Measurements from ENCODE around the gene ZNF846. TPM values are rescaled to one million over a fixed set of nuclear protein-coding genes. Genes with fewer than 3 reads are reported as not detected.

The ZNF846 gene
- total RNA-seq, 2 donors from 2014 or later: 44.0 to 54.6 TPM

- no peak overlapping the region for H3K27ac ChIP-seq
- H3K4me3 ChIP-seq: no peak overlapping the region
- no peaks in the 10 kb centered on the region for H3K27me3 ChIP-seq (replicated peaks; ENCODE audit: insufficient read depth)
- no peak for TF ChIP-seq CTCF (IDR thresholded peaks at IDR 0.05)
- DNase-seq (ENCODE audit: low spot score) (no peak), ATAC-seq (ENCODE audit: insufficient number of reproducible peaks, low FRiP score, low read depth) (no peak)
- H3K4me1 ChIP-seq (ENCODE audit: control insufficient read depth in 1 of 2, low read depth in 2 of 2): no peaks in the 10 kb centered on the region
- peaks cover 28% of the 10 kb centered on the region for H3K36me3 ChIP-seq
- H3K9me3 ChIP-seq: no peaks in the 10 kb centered on the region
Measured at GRCh38 chr19:9806803-9807202, 38.3 kb upstream of the ZNF846 start.

GRCh38 chr19:9801976-9802375, 33.4 kb upstream of the ZNF846 start:
- no peaks in the 10 kb centered on the region for H3K9me3 ChIP-seq
- no peak overlapping the region for H3K27ac ChIP-seq
- ATAC-seq (ENCODE audit: insufficient number of reproducible peaks, low FRiP score, low read depth) (no peak), DNase-seq (ENCODE audit: low spot score) (no peak)
- H3K4me1 ChIP-seq (ENCODE audit: control insufficient read depth in 1 of 2, low read depth in 2 of 2): no peaks in the 10 kb centered on the region
- H3K27me3 ChIP-seq (replicated peaks; ENCODE audit: insufficient read depth): no peaks in the 10 kb centered on the region
- no peaks in the 10 kb centered on the region for H3K36me3 ChIP-seq
- TF ChIP-seq CTCF (IDR thresholded peaks at IDR 0.05): no peak
- H3K4me3 ChIP-seq: no peak overlapping the region

- no peak for TF ChIP-seq CTCF (IDR thresholded peaks at IDR 0.05)
- no peak overlapping the region for H3K27ac ChIP-seq
- no peak overlapping the region for H3K4me3 ChIP-seq
- no peaks in the 10 kb centered on the region for H3K9me3 ChIP-seq
- H3K36me3 ChIP-seq: no peaks in the 10 kb centered on the region
- DNase-seq (ENCODE audit: low spot score) (no peak), ATAC-seq (ENCODE audit: insufficient number of reproducible peaks, low FRiP score, low read depth) (no peak)
- no peaks in the 10 kb centered on the region for H3K4me1 ChIP-seq (ENCODE audit: control insufficient read depth in 1 of 2, low read depth in 2 of 2)
- no peaks in the 10 kb centered on the region for H3K27me3 ChIP-seq (replicated peaks; ENCODE audit: insufficient read depth)
Measured at GRCh38 chr19:9799162-9799561, 30.6 kb upstream of the ZNF846 start.

GRCh38 chr19:9797871-9798270, 29.3 kb upstream of the ZNF846 start:
- DNase-seq (ENCODE audit: low spot score): no peak
- Histone ChIP-seq H3K27ac (no peak overlapping the region), H3K27me3 (replicated peaks; ENCODE audit: insufficient read depth) (no peaks in the 10 kb centered on the region), H3K9me3 (no peaks in the 10 kb centered on the region), H3K36me3 (no peaks in the 10 kb centered on the region), H3K4me3 (no peak overlapping the region), H3K4me1 (ENCODE audit: control insufficient read depth in 1 of 2, low read depth in 2 of 2) (peaks cover 0 to 6% of the 10 kb centered on the region in 2 donors)
- TF ChIP-seq CTCF (IDR thresholded peaks at IDR 0.05): no peak
- no peak for ATAC-seq (ENCODE audit: insufficient number of reproducible peaks, low FRiP score, low read depth)

- Histone ChIP-seq H3K4me1 (ENCODE audit: control insufficient read depth in 1 of 2, low read depth in 2 of 2) (peaks cover 0 to 6% of the 10 kb centered on the region in 2 donors), H3K4me3 (no peak overlapping the region), H3K9me3 (no peaks in the 10 kb centered on the region), H3K36me3 (no peaks in the 10 kb centered on the region), H3K27ac (no peak overlapping the region), H3K27me3 (replicated peaks; ENCODE audit: insufficient read depth) (no peaks in the 10 kb centered on the region)
- no peak for DNase-seq (ENCODE audit: low spot score)
- peak; percentile 75 for TF ChIP-seq CTCF (IDR thresholded peaks at IDR 0.05)
- ATAC-seq (ENCODE audit: insufficient number of reproducible peaks, low FRiP score, low read depth): no peak
Measured at GRCh38 chr19:9796113-9796773, 27.7 kb upstream of the ZNF846 start.

Measured in thoracic aorta (tissue), 2 donors.